ENCODE results near the gene IDH1.
A peak's percentile ranks its signal among the peaks of the same experiment; 100 is the strongest.
"Not testable (repeated sequence)": the region's sequence is repeated elsewhere in the genome, so short reads cannot be mapped to it uniquely, and the experiment has no call there.

IDH1 gene

DNA sequence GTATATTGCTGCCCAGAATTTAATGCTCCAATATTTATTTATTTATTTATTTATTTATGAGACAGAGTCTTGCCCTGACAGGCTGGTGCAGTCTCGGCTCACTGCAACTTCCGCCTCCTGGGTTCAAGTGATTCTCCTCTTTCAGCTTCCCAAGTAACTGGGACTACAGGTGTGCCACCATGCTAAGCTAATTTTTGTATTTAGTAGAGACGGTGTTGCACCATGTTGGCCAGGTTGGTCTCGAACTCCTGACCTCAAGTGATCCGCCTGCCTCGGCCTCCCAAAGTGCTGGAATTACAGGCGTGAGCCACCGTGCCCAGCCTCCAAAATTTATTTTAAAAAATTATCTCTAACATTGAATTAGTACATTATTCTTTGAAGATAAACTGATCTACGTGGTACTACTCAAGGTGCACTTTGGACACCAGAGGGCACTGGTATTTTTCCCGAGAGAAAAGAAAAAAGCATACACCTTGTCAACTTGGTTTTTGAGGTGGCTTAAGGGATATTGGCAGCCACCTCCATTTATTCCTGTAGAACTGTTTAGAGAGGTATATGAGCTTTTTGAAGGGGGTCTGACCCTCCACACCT, 1.4 kb upstream of the IDH1 start:
- no peak for DNase-seq

DNA sequence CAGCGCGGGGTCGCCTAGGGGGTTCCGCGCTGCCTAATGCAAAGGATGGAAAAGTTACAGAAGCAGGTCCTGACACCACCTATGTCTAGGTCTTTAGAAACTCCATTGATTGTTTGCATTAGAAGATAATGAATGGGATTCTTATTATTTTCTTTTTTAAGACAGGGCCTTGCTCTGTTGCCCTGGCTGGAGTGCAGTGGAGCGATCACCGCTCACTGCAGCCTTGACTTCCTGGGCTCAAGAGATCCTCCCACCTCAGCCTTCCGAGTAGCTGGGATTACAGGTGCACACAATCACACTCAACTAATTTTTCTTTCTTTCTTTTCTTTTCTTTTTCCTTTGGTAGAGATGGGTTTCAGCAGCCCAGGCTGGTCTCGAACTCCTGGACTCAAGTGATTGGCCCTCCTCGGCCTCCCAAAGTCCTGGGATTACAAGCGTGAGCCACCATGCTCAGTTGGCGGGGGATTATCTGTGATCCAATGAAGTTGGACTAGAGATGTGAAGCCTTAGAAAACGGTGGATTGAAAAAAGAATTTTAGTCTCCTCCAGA, 761 bp upstream of the IDH1 start:
- no peak for DNase-seq

DNA sequence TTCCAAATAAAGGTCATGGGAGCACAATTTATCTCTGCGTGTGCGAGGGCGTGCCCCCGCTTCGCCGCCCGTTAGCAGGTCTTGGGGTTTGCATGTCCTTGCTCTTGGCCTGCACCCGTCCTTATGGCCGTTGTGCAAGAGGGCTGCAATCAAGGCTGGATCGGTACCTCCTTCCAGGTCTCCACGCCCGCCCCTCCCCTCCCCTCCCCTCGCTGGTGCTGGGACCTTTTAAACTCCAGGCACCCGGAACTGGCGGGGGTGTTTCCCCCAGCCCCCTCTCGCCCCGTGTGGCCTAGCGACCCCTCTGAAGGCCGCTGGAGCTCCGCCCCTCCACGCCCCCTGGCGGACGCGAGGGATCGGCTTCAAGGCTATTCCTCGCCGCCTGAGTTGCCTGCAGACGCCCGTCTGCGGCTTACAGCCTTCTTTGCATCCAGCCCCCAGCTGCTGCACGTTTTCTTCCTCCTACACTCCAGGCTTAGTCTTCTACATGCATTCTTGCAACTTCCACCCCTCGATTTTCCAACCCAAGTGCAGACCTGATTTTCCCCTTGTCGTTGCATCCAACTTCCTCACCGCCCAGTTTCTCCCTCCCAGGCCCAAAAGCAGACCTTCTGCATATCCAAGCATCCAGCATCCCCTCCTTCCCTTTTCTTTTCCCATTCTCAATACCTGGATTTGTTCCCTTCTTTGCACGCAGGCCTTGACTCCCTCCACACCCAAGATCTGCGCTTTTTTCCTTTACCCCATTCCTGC, 577 bp downstream of the IDH1 start:
- peak; percentile 65 to 83 for DNase-seq

DNA sequence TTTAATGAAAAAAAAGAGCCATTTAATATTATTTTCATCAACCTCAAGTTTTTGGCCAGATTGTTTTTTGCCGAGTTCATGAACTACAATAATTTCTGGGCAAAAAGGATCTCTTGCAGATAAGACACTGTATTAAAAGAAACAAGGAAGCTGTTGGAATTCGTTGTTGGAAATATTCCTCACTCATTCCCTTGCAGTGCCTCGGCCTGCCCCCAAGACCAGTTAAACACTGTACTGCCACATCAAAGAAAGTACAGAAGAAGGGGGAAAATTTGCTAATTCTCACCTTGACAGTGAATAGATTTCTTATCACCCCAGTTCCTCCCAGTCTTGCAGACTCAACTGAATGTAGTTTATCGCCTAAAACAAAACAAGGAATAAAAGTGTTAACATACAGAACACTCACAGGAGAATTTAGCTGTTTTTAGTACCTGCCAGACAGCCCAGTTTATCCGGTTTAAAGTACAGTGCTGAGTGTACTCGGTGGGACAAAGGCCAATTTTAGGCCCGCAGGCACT, 1.2 kb downstream of the IDH1 start:
- no peak for DNase-seq

DNA sequence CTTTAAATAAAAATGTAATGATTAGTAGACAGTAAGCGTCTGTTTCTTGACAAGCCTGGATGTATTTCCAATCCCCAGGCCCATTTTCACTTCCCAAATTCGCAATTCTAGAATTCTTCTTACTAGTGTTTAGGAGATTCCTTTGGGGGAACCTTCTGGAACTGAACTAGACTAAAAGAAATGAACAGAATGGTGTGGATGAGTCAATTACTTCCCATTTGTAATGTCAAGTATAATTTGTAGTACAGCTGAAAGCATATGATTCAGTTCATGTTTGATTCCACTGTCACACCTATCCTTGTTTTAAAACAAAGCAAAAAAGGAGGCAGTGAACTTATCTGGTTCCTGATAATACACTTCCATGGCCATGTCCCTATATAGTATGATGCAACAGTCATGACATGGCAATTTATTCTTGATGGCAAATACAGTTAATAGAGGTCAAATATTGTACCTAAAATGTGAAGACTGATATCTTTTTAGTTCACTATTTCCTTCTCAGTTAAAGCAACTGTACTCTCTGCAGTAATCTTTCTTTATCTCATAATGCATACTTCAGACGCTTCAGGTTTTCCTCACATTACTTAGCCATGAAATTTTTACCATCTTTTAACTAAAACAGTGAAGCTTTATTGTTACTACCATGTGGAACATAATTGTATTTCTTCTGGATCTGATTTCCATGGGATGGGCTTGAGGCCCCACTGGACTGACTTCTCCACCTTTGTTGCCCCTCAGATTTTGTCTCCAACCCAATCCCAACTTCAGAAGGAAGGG, 2.0 kb downstream of the IDH1 start:
- DNase-seq = no peak

DNA sequence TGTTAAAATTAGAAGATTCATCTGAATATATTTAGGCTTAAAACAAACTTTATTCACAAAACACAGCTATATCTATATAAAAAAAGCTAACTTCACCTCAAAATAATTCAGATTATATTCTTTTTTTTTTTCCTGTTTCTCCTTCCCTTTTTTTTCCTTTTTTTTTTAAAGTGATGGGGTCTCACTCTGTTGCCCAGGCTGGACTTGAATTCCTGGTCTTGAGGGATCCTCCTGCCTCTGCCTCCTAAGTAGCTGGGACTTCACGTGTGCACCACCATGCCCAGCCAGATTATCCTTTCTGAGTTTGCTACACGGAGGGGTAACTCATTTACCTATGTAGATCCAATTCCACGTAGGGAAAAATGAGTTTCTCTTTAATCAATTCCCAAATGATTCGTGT, 3.8 kb downstream of the IDH1 start:
- no peak for DNase-seq

DNA sequence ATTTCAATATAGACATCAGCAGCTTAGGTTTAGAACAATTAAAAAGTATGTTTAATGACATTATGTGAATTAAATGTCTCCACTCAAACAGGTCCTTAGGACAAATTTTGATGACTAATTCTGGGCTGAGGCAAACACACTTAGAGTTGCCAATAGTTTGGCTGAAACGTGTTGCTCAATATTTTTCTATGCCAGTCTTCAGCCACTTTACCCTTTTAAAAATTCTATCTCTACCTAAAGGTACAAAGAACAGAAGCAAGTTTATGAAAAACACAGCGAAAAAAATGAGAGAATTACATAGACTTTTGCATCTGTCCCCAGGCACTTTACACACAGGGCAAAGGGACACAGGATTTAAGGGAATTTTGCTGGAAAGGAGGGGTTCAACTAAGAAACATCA, 4.5 kb downstream of the IDH1 start:
- no peak for DNase-seq

DNA sequence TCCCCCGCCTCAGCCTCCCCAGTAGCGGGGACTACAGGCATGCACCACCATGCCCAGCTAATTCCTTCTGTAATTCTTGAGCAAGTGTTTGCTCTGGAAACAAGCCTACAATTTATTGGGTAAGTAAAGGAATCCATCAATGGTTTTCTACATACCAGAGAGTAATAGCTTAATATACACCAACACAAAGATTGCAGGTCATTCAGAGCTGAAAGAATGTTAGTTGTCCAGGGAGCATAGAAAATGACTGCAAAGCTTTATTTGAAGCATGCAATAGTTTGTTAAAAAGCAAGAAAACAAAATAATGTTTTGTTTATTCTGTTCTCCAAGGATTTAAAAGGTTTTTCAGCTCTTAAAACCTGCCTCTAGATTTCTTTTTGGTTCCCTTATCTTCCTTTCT, 5.6 kb downstream of the IDH1 start:
- no peak for DNase-seq

DNA sequence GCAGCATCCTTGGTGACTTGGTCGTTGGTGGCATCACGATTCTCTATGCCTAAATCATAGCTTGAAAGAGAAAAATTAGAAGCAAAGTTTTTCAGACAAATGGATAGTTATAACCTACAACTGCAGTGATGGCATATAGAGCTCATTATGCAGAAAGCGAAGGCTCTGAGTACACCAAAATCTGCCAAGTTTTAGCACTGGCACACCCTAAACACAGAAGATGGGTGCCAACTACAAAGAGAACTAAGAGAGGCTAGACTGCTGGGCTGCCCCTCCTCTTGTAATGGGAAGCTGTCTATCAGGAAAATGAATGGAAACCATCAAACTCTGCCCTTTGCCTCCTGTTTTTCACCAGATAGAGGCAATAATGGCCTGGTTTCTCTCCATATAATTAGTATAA, 6.3 kb downstream of the IDH1 start:
- no peak for DNase-seq

DNA sequence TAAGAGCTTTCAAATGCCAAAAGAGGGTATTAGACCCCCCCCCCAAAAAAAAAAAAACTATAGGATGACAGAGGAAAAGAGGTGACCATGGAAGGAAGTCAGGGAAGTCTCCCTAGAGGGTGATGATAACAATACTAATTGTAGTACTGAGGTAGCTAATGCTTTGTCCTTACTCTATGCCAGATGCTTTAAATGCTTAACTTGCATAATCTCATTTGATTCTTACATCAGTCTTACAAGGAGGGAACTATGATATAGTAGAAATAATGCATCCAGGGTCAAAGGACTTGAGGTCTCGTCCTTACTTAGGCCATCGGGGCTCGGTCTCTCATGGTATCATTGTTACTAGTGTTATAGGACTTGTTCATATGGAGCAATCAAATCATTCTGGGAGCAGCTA, 9.1 kb downstream of the IDH1 start:
- no peak for DNase-seq

DNA sequence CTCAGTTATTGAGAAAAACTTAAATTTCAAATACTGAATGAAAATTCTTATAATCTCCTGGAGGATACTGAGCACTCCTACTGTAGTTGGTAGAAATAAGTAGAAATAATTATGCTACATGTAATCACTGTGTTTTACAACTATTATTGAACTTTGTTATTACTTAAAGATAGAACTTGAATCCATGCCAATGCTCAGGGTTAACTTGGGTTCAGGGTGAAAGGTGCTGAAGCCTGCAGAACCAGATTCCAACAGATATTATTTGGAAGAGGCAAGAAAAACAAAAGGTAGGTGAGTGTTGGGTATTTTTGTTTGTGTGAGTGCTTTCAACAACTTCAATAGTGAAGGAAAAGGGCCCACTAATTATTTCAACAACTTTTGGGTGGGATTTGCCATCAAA, 10.4 kb downstream of the IDH1 start:
- no peak for DNase-seq

DNA sequence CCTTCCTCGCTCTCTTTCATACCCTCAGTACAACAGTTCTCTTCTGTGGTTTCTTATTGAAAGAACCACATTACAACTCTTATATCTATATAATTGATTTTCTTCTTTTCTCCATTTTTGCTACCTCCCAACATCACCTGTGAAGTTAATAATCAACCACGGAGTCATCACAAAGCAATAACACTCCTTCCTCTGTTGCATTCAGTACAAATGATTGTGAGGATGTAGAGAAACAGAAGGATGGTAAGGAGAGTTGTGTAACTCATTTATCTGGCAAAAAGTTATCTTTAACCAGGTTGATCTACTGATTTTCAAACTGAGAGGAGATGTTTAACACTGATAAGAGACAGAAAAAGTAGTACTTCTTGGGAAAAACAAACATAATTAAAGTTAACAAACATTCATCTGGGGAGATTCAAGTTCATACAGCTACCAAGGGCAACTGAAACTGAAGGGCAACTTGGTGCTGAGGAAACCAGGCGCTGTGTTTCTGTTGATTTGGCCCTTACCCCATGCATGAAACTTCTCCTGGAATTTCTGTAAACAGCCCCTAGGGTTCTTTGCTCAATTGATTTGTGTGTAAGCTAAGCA, 14.2 kb downstream of the IDH1 start:
- DNase-seq = no peak

DNA sequence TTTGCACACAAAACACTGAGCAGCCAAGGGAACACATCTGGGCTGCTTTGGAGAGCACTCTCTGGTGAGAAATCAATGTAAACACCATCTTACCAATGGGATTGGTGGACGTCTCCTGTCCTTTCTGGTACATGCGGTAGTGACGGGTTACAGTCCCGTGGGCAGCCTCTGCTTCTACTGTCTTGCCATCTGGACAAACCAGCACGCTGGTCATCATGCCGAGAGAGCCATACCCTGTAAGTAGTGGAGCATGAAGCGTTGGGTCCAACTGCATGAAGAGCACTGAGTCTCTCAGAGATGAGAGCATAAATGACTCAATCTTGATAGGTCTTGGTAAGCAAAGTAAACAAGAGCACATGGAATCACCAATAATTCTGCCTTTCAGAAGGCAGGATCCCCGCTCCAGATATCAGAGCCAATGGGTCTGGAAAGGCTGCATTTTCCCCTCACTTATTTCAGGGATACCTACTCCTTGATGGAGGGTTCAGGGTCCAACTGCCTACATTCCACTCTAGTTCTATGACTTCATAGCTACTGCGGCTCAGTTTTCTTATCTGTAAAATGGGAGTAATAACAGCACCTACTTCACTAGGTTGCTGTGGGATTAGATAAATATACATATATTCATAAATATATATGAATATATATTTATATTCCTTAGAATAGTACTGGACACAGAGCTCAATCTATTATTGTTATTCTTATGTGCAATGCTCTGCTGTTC, 14.9 kb downstream of the IDH1 start:
- DNase-seq = no peak

DNA sequence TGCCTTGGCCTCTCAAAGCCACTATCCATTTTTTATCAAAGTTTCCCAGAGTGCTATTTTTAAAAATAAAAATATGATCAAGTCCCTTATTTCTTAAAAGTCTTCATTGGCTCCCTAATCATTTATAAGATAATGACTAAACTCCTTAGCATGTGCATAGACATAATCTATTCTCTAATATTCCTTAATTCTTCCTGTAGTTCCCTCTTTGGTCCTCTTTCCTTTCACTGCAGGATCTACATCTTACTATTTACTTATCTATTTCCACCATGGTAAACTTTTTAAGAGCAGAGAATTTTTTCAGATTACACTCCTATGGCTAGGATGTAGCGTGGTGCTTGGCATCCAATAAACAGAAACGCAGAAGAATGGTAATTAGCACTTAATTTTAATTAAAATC, 19.0 kb downstream of the IDH1 start:
- DNase-seq = no peak

DNA sequence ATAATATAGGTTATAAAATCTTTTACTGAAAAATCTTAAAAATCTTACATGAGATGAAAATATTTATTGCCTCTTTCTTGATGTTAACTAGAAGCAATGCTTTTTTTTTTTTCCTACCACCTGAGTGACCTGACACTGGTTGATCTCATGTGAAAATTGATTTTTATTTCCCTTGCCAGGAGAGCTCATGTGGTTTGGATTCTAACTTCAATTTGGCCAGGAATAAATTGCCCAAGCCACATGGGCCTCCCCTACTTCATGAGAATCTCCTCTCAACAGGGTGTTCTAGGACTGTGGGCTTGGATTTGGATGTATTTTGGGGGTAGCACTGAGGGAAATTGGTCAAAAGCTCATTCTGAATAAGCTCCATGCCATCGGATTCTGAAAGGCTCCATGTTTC, 20.1 kb downstream of the IDH1 start:
- no peak for DNase-seq

DNA sequence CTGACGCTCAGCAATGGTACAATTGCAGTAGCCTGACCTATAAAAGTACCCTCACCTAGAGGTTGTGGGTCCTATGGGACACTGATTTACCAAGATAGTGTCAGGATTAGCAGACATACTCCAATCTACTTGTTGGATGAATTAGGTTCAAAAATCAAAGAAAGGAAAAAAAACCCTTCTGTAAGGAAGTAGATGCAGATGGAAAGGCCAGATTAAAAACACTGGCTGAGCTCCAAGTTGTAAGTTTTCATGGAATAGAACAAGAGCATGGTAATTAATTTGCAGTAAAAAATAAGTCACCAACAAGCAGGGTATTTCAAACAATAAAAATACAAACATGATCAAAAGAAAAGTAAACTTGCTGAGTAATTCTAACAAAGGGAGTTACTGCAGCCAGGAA, 26.4 kb downstream of the IDH1 start:
- no peak for DNase-seq

DNA sequence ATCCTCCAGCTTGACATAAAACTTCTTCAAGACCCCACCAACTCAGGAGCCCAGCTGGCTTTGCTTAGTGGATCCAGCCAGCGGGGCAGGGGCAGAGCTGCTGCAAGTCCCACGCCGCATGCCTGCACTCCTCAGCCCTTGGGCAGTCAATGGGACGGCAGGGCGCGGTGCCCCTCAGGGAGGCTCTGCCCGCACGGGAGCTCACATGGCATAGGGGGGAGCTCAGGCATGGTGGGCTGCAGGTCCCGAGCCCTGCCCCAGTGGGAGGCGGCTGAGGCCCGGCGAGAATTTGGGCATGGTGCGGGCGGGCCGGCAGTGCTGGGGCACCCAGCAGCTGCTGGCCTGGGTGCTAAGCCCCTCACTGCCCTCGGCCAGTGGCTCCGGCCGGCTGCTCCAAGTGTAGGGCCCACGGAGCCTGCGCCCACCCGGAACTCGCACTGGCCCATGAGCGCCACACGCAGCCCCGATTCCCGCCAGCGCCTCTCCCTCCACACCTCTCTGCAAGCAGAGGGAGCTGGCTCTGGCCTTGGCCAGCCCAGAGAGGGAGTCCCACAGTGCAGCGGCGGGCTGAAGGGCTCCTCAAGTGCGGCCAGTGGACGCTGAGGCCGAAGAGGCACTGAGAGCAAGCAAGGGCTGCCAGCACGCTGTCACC, 27.2 kb downstream of the IDH1 start:
- DNase-seq = no peak

DNA sequence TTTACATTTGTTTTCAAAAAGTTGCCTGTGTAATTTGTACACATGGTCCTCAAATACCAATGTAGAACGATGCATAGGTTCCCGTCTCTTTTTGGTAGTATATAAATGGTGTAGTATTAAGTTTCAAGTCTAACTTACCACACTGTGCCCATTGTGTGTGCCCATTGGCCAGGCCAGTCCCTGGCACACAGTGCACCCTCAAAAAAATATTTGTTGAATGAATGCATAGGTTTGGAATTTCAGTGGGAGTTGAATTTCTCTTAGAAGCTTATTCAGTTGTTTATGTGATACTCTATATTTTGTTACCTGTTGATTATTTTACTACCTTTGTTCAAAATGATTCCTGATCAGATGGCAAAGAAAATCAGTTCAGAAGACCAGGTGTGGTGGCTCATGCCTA, 30.1 kb downstream of the IDH1 start:
- no peak for DNase-seq

DNA sequence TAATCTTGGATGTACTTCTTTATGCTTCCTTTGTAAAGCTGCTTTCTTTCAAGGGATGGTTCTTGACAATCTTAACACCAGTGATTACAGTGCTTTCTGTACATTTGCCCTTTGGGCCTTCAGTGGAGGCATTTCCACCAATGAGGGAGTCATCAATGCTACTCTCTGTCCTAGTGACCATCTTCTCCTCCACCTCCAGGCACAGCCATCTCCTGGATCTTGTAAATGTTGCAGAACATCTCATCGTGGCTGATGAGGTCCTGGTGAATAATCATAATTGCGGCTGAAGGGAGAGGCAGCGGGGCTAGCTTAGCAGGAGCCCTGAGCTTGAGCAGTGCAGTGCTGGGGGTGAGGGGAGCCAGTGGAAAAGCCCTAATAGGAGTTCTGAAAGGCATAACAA, 32.5 kb downstream of the IDH1 start:
- no peak for DNase-seq

DNA sequence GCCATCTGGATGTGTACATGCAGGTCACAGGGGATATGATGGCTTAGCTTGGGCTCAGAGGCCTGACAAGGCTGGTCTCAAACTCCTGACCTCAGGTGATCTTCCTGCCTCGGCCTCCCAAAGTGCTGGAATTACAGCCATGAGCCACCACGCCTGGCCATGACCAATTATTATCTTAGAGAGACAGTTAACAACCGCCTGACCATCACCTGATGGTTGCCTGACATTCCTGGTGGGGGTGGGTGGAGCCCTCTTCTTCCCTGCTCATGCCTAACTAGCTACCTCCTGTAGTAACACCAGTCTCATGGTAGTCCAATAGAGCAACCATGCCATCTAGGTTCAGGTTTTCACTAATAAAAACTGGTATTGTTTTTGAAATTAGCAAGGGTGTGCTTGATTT, 33.0 kb downstream of the IDH1 start:
- DNase-seq = not testable (repeated sequence)

DNA sequence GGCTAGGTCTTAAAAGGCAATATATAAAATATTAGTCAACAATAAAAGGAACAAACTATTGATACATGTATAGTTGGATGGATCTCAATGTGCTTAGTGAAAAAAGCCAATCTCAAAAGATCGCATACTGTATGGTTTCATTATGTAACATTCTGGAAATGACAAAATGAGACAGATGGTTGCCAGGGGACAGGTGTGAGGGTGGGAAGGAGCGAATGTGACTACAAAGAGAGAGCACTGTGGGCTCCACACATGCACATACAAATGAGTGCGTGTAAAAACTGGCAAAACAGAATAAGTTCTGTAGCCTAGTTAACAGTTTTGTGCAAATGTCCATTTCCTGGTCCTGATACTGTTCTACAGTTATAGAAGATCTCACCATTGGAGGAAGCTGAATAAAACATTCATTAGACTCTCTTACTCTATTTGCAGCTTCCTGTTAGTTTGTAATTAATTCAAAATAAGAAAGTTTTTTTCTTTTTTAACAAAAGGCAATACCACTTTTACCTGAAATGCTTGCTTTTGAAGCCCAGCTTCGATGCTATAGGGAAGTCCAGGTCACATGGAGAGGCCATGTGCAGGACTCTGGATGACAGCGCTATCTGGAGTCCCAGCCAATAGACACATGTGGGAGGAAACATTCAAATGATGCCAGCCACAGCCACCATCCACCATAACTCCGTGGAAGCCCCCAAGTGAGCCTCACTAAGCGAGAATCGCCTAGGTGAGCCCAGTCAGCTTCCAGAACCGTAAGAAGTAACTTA, 44.0 kb downstream of the IDH1 start:
- DNase-seq = no peak
